ENCODE data around the gene INSYN1.

DNA sequence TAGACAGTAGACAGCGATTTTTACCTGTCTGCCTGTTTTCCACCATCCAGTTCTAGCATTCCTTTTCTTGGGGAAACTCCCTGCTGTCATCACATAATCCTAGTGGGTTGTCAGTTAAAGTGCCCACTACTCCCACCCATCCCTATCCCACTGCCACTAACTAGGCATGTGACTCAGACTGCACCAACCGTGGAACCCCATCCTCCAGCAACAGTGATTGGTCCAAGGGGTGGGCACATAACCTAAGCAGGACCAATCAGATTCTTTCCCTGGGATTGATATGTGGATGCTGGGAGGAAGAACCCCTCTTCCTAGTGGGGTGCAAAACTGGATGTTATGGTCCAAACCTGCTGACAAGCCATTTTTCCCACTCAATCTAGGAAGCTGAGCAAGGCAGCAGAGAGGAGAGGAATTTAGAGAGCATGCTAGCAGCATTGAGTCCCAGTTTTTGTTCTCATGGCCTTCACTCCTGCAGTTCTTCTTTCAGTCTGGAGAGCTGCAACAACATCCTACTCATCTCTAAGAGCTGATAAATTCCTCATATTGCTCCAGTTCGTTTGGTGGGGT lies 3.9 kb upstream of the INSYN1 start:
- TF ChIP-seq CTCF (IDR thresholded peaks at IDR 0.05; ENCODE audit: insufficient read depth, low read length, poor library complexity, severe bottlenecking) (no peak), EZH2phosphoT487 (conservative IDR thresholded peaks at IDR 0.05; ENCODE audit: low read length) (no peak)
